NCI-H2029 treated with DMSO at 0.1 percent for 48 hours (cell line): Measurements from ENCODE around the gene TMEM18.
A peak's percentile ranks its signal among the peaks of the same experiment; 100 is the strongest.
"Not testable (repeated sequence)": the region's sequence is repeated elsewhere in the genome, so short reads cannot be mapped to it uniquely, and the experiment has no call there.

Experiments
- DNase-seq: peaks from one replicate; lab custom pipeline; 2025; lab: John Stamatoyannopoulos, UW

TMEM18 gene

DNA sequence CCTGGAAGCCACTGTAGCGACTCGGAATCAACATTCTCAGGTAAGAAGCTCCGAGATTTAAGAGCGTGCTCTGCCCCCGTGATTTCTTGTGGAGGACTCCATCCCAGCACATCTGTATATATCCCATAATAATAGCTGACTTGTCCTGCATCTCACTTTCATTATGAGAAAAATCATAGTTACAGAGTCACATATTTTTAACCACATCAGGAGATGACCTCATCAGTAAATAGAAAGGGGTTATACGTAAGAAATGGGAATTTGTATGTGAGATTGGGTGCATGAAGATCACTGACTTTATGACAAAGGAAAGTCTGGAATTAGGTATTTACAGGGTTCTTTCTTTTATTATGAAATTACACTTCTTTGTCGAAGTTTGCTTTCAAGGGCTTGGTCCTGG, 16.4 kb upstream of the TMEM18 start:
- no peak for DNase-seq

DNA sequence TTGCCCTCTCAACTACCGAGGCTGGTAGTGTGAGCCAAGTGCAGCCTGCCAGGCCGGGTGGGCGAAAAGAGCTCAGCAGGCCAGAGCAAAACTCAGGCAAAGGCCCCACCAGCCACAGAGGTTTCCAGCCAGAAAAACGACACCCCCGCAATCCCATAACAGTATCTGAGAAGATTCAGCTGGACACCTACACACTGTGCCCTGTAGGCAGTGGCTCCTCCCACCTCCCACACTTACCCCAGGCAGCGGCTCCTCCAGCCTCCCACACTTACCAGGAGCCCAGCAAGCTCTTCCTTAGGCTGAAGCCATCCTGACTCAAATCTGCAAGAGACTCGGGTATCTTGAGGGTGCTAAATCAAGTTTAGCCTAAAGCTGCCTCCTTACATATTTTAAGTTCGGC, 15.6 kb upstream of the TMEM18 start:
- no peak for DNase-seq

DNA sequence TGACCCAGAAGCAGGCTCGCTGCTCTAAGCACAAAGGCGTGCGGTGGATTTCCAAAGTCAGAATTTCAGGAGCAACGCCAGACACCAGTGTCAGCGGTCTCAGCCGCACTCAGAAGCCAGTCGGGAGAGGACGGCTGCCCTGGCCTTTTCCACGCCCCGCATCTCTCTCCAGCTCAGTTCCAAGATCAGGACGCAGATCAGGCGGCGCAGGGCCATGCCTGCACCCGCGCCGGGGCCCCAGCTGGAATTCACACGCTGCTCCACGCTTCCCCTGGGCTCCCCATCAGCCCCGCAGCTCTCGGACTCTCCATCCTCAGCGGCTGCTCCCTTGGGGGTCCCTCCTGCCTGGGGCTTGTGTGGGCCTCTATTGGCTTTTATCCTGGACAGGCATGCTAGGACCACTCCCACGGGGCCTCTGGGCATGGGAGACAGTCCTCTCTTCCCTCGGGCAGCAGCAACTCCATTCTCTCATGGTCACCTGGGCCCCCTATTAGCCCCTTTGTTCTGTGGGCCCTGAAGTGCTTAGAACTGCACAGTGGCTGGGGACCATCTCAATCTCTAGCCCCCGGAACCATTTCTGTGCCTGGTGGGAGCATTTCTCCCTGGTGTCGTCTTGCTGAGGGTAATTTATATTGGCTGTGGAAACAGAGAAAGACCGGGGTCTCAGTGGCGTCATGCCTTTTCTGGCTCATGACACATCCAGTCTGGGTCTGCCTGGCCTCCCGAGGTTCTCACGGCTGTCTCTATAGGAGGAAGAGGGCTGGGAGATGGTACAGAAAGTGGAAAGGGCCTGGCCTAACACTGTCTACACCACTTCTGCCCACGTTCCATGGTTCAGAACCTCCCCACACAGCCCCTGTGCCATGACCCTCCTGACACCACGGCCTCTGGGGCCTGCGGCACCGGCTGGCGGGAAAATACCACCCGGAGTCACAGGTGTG, 14.9 kb upstream of the TMEM18 start:
- DNase-seq = no peak

DNA sequence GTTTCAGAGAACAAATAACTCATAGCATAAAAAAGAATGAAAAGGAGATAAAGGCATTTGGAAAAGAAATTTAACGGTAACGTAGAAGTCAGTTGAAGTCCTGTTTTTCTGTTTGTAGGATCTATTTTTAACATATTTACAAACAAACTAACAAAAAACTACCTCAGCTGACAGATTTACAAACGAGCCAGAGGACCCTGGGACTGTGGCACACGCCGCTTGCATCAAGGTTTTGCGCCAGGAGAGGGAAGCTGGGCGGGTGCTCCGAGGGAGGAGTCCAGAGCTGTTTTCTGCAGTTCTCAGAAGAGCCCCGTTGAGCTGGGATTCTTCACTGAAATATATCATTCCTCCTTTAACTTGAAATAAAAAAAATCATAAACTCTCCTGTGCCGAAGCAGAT, 13.6 kb upstream of the TMEM18 start:
- DNase-seq = no peak

DNA sequence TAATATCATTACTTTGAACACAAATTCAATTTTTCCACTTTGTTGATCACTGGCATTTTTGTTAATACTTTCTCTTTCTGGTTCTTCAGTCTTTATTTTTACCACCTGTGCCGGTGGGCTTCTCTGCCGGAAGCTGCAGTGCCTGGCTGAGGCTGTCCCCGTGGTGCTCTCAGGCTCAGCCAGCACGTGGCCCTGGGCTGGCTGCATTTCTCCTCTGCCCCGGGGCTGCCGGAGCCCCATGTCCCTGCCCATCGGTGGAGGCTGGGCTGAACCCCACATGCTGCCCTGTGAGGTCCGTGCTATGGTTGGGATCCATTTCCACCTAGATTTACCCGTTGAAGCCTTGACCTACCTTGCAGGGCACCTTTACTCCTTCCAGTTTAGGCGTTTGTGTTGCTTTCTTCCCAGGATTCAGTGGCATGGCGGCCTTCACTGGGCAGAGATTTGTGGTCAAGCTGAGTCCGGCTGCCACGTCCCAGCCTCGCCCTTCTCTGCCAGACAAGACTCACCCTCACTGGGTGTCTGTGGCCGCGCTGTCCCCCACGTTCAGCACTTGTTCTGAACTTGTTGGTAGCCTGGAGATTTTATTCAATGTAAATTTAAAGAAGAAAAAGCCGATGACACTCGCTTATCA, 12.8 kb upstream of the TMEM18 start:
- DNase-seq = no peak

DNA sequence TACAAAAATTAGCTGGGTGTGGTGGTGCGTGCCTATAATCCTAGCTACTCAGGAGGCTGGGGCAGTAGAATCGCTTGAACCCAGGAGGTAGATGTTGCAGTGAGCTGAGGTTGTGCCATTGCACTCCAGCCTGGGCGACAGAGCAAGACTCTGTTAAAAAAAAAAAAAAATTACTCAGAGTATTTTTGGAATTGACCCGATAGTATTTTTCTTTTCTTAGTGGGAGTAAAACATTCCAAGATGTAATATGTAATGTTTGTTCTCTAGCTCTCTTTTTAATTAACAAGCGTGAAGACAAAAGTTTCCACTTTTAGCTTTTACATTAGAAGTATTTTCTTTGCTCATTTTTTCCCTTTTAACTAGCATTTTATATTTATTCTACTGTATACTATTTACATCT, 12.0 kb upstream of the TMEM18 start:
- DNase-seq = no peak

DNA sequence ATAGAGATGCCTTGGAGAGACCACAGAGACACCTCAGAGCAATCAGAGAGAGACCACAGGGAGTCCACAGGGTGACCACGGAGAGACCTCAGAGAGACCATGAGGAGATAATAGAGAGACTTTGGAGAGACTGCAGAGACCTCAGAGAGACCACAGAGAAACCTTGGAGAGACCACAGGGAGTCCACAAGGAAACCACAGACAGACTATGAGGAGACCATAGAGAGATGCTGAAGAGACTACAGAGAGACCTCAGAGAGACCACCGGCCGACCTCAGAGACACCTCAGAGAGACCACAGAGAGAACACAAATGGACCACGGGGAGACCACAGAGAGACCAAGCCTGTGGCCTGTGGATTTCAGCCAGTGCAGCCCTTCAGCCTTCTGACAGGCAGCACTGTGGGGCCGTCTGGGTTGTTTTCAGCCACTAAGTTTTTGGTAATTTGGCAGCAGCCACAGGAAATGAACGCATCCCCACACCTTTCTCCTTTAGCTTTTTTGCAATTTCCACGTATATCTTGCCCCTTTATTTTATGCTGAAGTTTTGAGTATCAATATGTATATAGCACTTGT, 11.4 kb upstream of the TMEM18 start:
- DNase-seq = no peak

DNA sequence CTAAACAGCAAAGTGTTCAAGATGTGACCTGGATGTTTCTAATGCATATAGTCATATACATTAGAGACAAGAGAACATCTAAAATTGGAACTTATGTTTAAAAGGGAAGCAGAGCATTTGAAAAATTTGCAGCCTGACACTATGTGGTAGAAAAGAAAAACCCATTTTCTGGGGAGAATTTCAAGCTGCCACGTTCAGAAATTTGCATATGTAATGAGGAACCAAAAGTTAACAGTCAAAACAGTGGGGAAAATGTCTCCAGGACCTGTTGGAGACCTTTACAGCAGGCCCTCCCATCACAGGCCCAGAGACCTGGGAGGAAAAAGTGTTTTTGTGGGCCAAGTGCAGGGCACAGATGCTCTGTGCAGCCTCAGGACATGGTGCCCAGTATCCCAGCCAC, 8.2 kb upstream of the TMEM18 start:
- no peak for DNase-seq

DNA sequence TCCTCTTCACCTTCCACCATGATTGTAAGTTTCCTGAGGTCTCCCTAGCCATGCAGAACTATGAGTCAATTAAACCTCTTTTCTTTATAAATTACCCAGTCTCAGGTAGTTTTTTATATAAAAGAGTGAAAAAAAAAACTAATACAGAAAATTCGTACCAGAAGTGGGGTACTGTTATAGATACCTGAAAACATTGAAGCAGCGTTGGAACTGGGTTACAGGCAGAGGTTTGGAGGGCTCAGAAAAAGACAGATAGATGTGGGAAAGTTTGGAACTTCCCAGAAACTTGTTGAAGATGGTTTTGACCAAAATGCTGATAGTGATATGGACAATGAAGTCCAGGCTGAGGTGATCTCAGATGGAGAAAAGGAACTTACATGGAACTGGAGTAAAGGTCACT, 7.7 kb upstream of the TMEM18 start:
- not testable (repeated sequence) for DNase-seq

DNA sequence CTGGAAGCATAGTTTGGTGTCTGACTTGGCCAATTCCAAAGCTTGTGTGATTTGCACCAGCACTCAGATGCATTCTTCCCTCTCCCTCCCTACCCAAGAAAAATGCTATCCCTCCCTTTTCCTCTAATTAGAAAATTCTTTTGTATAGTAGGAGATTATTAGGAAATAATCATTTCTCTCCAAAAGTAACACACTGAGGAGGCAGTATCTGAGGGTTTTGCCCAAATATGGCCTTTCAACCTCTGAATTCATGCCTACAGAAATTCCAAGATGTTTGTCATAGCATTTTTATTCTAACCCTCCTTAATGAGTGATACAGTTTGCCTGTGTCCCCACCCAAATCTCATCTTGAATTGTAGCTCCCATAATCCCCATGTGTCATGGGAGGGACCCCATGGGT, 5.0 kb upstream of the TMEM18 start:
- no peak for DNase-seq

DNA sequence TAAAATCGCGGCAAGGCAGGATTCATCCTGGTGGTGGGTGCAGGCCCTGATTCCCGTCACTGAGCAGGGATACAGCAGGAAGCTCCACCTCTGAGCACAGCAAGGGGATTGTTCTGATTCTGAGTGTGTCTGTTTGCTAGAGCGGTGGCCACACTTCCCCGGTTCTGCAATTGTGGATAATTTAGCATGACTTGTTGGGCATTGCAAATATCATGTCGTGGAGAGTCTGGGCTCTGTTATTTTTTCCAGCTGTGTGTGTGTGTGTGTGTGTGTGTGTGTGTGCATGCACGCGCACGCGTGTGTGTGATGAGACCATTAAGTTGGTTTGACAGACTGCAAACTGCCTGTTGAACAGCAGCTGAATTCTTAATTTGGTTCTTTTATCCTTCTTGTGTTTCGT, 4.1 kb upstream of the TMEM18 start:
- DNase-seq = no peak

DNA sequence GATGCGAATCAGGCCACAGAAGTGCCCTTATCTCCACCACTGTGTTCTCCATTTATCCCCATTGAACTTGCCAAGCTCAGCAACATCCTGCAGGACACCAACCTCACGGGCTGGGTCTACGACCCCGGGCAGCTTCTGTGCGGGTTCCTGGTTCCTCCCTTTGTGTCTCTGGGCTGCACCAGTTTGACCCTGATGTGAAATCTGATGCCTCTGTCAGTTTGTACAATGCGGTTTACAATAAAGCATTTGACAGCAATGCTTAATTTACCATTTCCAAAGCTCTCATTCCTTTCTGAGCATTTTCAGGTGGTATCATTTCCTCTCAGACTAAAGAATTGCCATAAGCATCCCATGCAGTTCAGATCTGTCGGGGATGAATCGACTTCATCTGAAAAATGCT, 3.3 kb upstream of the TMEM18 start:
- no peak for DNase-seq

DNA sequence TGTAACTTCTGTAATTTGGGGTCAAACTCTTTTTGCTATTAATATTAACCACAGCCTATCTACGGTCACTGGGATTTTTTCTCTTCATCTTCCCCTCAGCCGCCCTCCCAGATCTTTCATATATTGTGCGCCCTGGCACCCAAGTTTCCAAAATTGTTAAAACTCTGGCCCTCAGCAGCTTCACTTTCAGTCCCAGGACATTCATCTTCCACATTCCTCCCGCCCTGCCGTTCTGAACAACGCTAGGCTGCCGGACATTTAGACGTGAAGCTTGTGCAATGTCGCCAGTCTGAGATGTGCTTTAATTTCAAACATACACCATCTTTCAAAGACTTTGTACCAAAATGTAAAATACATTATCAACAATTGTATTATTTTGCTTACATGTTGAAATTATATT, 1.8 kb upstream of the TMEM18 start:
- no peak for DNase-seq

DNA sequence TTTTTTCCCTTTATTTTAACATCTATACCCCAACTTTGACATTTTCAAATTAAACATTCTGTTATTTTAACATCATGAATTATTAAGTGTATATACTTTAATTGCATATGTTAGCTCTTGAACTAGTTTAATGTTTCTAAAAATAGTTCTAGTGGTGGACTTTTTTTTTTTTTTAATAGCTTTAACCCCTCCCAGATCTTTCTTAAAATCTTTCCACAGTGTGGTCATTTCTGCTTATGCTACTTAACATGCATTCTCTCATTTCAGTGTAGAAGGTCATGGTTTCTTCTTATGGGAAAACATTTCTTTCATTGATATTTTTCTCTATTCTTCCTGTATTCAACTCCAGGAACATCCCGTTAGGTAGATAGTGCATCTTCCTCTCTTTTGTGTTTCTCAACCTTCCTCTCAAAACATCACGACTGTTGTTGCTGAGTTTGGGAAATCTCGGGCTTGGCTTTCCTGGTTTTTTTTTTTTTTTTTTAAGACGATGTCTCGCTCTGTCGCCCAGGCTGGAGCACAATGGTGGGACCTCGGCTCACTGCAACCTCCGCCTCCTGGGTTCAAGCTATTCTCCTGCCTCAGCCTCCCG, 849 bp upstream of the TMEM18 start:
- DNase-seq = no peak

DNA sequence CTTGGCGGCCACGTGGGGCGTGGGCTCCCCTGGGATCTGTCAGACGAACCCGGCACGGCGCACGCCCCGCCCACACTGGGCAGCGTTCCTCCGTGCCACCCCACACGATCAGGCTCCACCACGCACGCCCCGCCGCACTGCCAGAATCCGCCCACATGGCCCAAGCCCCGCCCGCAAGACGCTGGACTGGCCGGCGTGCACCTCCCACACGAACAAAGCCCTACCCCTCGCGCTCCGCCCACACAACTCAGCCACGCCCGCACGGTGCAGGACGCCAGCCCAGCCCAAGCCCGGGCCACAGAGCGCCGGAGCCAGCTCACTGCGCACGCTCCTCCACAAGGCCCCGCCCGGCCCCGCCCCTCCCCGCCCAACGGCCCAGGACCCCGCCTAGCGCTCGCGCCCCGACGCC, 555 bp downstream of the TMEM18 start:
- peak; percentile 81 for DNase-seq

DNA sequence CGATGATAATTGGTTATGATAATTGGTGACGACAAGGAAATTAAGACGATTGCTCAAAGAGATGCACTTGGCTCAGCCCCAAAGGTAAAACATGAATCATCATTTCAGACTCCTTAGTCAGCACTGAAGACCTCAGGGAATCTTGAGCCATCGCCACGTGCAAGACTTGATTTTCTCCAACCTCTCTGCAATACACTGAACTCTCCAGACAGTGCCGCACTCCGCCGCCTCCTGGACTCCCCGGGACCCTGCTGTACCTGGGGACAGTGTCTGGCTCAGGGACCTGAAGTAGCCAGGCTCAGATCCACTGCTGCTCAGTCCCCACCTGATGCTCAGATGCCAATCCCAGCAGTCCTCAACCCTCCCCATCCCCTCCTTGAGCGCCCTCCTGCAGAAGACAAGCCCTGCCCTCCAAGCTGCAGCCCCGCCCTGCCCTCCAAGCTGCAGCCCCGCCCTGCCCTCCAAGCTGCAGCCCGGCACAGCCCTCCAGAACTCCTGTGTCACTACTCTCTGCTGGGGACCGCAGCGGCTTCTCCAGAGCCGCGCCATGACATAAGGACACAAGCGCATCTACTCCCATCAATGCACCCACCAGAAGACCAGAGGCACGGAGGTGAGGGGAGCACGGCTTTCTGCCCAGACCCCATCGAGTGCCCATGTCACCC, 1.1 kb downstream of the TMEM18 start:
- peak; percentile 21 for DNase-seq

DNA sequence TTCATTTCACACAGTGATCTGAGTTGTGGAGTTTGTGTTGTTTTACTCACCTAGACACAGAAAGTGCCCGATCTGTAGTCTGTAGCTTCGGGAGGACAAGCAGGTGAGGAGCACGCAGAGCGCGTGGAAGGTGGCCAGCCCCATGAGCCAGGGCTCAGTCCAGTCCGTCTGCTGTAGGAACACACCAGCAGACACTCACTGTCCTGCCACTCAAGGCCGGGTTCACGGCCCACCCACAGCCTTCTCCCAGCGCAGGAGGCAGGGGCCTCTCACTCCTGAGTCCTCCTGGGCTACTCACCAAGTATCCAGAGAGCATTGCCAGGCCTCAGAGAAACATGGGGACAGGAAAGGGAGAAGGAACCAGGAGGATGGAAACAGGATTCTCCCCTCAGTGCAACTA, 1.7 kb downstream of the TMEM18 start:
- DNase-seq = no peak

DNA sequence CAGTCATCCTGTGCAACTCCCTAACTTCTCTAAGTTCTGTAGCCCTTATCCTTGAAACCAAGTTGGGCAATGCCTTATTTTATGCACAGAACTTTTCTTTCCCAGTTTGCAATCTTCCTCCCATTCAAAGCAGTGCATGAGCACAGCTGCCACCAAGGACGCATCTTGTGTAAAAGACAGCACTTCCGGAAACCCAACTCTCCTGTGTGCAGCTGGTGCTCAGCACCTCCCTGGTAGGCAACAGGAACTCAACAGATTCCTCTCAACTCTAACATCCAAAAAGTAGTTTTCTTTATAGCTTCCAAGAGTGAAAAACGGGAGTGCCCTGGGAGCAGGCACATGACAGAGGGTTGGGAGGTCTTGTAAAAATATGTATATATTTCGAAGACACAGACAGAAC, 2.2 kb downstream of the TMEM18 start:
- DNase-seq = no peak

DNA sequence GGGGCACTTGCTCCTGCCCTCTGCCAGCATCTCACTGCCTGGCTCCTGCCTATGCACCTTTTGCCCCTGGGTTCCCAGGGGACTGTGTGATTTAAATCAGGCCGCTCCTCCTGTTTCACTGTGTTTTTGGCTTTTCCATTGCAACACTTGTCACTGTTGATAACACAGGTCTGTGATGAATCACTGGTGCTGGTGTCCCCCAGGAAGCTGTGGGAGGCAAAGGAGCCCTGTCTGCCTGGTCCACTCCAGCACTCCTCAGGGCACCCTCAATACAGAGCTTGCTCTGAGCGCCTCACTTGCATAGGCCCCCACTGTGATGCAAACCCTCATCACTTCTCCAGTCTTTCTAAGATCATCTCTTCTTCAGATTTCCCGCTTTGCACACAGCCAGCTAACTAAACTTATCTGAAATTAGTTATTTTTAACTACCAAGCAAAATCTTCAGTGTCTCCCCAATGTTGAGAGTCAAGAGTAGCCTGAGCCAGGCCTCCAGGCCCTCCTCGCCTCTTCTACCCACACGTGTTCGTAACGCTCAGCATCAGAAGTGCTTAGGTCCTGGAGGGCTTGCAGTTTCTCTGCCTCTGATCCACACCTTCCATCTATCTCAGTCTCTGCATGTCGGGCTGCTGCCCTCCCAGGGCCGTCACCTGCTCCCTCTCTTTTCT, 2.8 kb downstream of the TMEM18 start:
- DNase-seq = no peak

DNA sequence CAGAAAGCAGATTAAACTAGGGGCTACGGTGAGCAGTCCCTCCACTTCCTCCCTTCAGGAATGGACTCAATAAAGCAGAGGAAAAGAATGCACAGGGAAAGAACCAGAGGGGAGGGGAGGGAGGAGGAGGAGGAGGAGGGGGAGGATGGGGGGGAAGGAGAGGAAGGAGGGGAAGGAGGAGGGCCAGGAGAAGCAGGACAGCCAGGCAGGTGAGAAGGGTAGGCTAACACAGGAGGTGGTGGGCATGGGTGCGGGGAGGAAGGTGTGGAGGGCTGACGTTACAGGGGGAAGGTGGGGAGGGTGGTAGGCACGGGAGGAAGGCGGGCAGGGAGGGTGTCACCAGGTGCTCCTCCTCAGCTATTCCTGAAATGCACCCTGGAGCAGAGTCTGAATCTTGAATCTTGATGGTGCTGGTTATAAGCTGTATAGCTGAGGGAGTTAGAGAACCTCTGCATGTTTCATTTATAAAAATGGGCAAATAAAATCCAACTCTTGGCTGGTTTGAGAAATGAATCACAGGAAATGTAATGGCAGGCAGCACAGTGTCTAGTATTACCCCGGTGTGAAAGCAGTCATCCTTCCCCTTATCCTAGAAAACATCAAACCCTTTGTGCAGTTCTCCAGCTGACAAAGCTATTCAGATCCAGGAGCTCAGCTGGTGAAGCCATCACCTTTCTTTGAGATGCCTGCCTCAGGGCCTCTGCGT, 3.4 kb downstream of the TMEM18 start:
- DNase-seq = no peak

DNA sequence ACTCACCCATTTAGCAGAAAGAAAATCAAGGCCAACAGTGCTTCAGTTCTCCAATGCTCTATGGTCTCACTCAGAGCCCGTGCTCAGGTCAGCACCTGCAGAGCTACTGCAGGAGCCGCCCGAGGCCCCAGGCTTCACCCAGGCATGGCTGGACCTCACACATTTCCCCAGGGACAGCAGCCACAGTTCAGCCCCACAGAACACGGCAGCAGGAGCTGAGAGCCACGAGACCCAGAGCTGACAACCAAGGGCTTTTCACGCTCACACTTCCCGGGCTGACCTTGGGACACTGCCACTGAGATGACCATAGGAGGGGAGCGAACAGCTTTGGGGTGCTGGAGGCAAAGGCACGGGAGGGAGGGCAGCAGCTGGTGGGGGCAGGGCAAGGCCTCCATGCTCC, 4.2 kb downstream of the TMEM18 start:
- DNase-seq = no peak
